ENCODE measurements around the gene FBXO31. TPM values are rescaled to one million over a fixed set of nuclear protein-coding genes. Genes with fewer than 3 reads are reported as not detected.

FBXO31 gene
- total and polyA plus RNA-seq, 2 of the 8 experiments (the other 6 are each of a cell fraction or from before 2014, with no cell fraction given) = 8.3 to 21.6 TPM

GRCh38 chr16:87391324-87391949 is 7.9 kb upstream of the FBXO31 start:
- H3K79me1 ChIP-seq (ENCODE audit: low read depth, low read length) = peaks cover 7% of the 10 kb centered on the region
- no peak overlapping the region for H2BK5ac ChIP-seq (ENCODE audit: low read depth, low read length)
- H3K27me3 ChIP-seq (replicated peaks in 1 of 4; ENCODE audit: control insufficient read depth in 3 of 4, extremely low read depth in 1 of 4, insufficient read depth in 3 of 4, low read length in 3 of 4) = no peaks in the 10 kb centered on the region
- H2AK5ac ChIP-seq (ENCODE audit: low read depth, low read length) = no peak overlapping the region
- no peak for TF ChIP-seq SP1 (IDR thresholded peaks at IDR 0.05; ENCODE audit: low read depth, low read length)
- peak; percentile 66; the same call in 1 of the 2 replicates for TF ChIP-seq RBBP5 (IDR thresholded peaks at IDR 0.05; ENCODE audit: borderline replicate concordance, low read depth, low read length)
- TF ChIP-seq PHF8 (conservative IDR thresholded peaks at IDR 0.05; ENCODE audit: low read depth, low read length) = peak; percentile 32; the same call in 1 of the 2 replicates
- peak; percentile 39 for TF ChIP-seq ASH2L (IDR thresholded peaks at IDR 0.05; ENCODE audit: low read length)
- no peak for TF ChIP-seq SIX5 (IDR thresholded peaks at IDR 0.05; ENCODE audit: low read depth, low read length)
- peak; percentile 82 for TF ChIP-seq CEBPB (IDR thresholded peaks at IDR 0.05; ENCODE audit: low read depth, low read length)
- TF ChIP-seq RNF2 (IDR thresholded peaks at IDR 0.05; ENCODE audit: borderline replicate concordance, low read depth, low read length, missing control alignments, poor library complexity, severe bottlenecking) = no peak
- TF ChIP-seq BCL11A (IDR thresholded peaks at IDR 0.05; ENCODE audit: low read depth in 2 of 2, low read length in 2 of 2) = no peak
- TF ChIP-seq MAFK (IDR thresholded peaks at IDR 0.05; ENCODE audit: low read depth, low read length) = no peak
- TF ChIP-seq KDM4A (IDR thresholded peaks at IDR 0.05; ENCODE audit: low read depth, low read length, severe bottlenecking) = peak; percentile 86
- no peak overlapping the region for H3K23ac ChIP-seq (ENCODE audit: insufficient read length)
- H3K79me2 ChIP-seq (ENCODE audit: control insufficient read depth in 1 of 2, insufficient read depth in 2 of 2, low read length in 2 of 2) = peaks cover 0 to 29% of the 10 kb centered on the region in 2 experiments; a peak in 3 of 4 replicates
- H3K4me3 ChIP-seq (ENCODE audit: extremely low read depth in 1 of 4, insufficient read depth in 2 of 4, low read depth in 3 of 4, low read length in 4 of 4) = peak overlapping the region; percentile 64 to 83 (median 68)
- H3K27ac ChIP-seq (ENCODE audit: low read depth, low read length) = peak overlapping the region; percentile 41; the same call in 1 of the 2 replicates
- H4K20me1 ChIP-seq (replicated peaks in 1 of 2; ENCODE audit: control insufficient read depth in 1 of 2, insufficient read depth in 2 of 2, low read length in 2 of 2) = peaks cover 1 to 5% of the 10 kb centered on the region in 2 experiments
- peak overlapping the region; percentile 78 for H4K91ac ChIP-seq (replicated peaks; ENCODE audit: insufficient read length, low read length)
- POLR2A ChIA-PET (ENCODE audit: partially characterized antibody) = no interaction called here
- H3K4me2 ChIP-seq (ENCODE audit: insufficient read depth in 1 of 2, low read depth in 2 of 2, low read length in 2 of 2) = peak overlapping the region; percentile 78 to 86
- no peak overlapping the region for H3K4ac ChIP-seq (replicated peaks; ENCODE audit: insufficient read length, low read depth, low read length)
- H4K8ac ChIP-seq (ENCODE audit: extremely low read depth, insufficient read depth, low read length) = peak overlapping the region; percentile 92
- H3K14ac ChIP-seq (ENCODE audit: insufficient read length) = no peak overlapping the region
- no peak overlapping the region for H2BK15ac ChIP-seq (ENCODE audit: low read length)
- peaks cover 13% of the 10 kb centered on the region for H3K23me2 ChIP-seq (ENCODE audit: low read depth, low read length)
- peak overlapping the region; percentile 72; the same call in 1 of the 2 replicates for H3K18ac ChIP-seq (ENCODE audit: extremely low read depth, low read length)
- H4K5ac ChIP-seq (ENCODE audit: insufficient read length, low read depth, low read length) = peak overlapping the region; percentile 30
- no peak overlapping the region for H3K56ac ChIP-seq (replicated peaks; ENCODE audit: insufficient read length, low read depth, low read length)
- WGBS, 2 experiments (ENCODE audit: extremely low coverage in 1 of 2, insufficient coverage in 1 of 2, insufficient read length in 1 of 2, insufficient replicate concordance in 2 of 2, low coverage in 1 of 2, low lambda C conversion rate in 2 of 2, missing lambda C conversion rate in 1 of 2) = 11% methylated on average over 34 of the region's 44 CpGs; no CpG with 5 or more reads in 1 of the 2 experiments
- 0 out of 2 replicates have a peak overlapping the region, but pooled peaks have one; percentile 23 for H2AFZ ChIP-seq (ENCODE audit: low read length)
- no peaks in the 10 kb centered on the region for H3K36me3 ChIP-seq (ENCODE audit: control insufficient read depth in 2 of 4, insufficient read depth in 4 of 4, low read length in 3 of 4)
- 0 out of 2 replicates have a peak overlapping the region, but pooled peaks have one; percentile 23 for H2BK20ac ChIP-seq (ENCODE audit: low read length)
- peak overlapping the region; percentile 41 to 80 (median 63) for H3K9ac ChIP-seq (replicated peaks in 1 of 4; ENCODE audit: extremely low read depth in 1 of 4, low read depth in 3 of 4, low read length in 3 of 4)
- FAIRE-seq (no peak), DNase-seq (ENCODE audit: low read depth in 1 of 2, low spot score in 2 of 2) (no peak)
- H3K9me3 ChIP-seq (ENCODE audit: insufficient read depth in 2 of 2, low read depth in 1 of 2, low read length in 1 of 2) = no peaks in the 10 kb centered on the region
- H2BK120ac ChIP-seq (replicated peaks; ENCODE audit: low read depth, low read length) = no peak overlapping the region
- H3K4me1 ChIP-seq (replicated peaks in 1 of 4; ENCODE audit: control insufficient read depth in 3 of 4, insufficient read depth in 4 of 4, low read length in 3 of 4) = peaks cover 5 to 7% (median 6%) of the 10 kb centered on the region in 4 experiments; a peak in 6 of 7 replicates
- CTCF ChIA-PET (ENCODE audit: partially characterized antibody) = no interaction called here
- H2BK12ac ChIP-seq (ENCODE audit: low read depth, low read length) = no peak overlapping the region

Data from H1 (cell line).